Measurements from ENCODE around the gene MDM2. TPM values are rescaled to one million over a fixed set of nuclear protein-coding genes. Genes with fewer than 3 reads are reported as not detected.

Gene MDM2
- total RNA-seq, 1 donor from 2014 or later, result 75.9 TPM

DNA sequence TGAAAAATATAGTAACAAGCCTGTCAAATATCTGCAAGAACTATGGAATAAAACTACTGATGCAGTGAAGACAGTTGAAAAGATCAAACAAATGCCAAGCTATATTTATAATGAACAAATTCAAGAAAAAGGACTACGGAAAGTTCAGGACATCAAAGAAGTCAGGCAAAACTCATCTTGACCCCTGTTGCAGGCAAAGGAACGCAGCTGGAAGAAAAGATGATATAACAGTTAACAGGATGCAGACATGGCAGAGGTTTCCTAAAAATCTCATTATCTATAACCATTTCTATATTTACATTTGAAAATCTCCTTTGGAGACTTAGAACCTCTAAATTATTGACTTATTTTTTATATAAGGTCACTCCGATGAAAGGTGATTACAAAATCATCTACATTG is 34.1 kb downstream of the MDM2 start:
- TF ChIP-seq, protein P1, sequence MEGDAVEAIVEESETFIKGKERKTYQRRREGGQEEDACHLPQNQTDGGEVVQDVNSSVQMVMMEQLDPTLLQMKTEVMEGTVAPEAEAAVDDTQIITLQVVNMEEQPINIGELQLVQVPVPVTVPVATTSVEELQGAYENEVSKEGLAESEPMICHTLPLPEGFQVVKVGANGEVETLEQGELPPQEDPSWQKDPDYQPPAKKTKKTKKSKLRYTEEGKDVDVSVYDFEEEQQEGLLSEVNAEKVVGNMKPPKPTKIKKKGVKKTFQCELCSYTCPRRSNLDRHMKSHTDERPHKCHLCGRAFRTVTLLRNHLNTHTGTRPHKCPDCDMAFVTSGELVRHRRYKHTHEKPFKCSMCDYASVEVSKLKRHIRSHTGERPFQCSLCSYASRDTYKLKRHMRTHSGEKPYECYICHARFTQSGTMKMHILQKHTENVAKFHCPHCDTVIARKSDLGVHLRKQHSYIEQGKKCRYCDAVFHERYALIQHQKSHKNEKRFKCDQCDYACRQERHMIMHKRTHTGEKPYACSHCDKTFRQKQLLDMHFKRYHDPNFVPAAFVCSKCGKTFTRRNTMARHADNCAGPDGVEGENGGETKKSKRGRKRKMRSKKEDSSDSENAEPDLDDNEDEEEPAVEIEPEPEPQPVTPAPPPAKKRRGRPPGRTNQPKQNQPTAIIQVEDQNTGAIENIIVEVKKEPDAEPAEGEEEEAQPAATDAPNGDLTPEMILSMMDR (IDR thresholded peaks at IDR 0.05), result no peak
- TF ChIP-seq POLR2AphosphoS5 (IDR thresholded peaks at IDR 0.05; ENCODE audit: insufficient read depth in 1 of 2, low read depth in 1 of 2), result no peak
- TF ChIP-seq POLR2A (IDR thresholded peaks at IDR 0.05), result no peak
- no peaks in the 10 kb centered on the region for H3K4me1 ChIP-seq
- intact Hi-C loops (cut with DNase I), result no loop called here

GRCh38 chr12:68842784-68843567 is 35.0 kb downstream of the MDM2 start:
- Histone ChIP-seq H3K27ac (no peak overlapping the region), H3K36me3 (peaks cover 0 to 44% of the 10 kb centered on the region in 2 donors), H3K4me3 (no peak overlapping the region), H3K4me1 (no peaks in the 10 kb centered on the region), H3K27me3 (no peaks in the 10 kb centered on the region), H3K9me3 (no peaks in the 10 kb centered on the region)
- no peak for DNase-seq (ENCODE audit: extremely low spot score in 2 of 2)
- TF ChIP-seq, protein P1 (IDR thresholded peaks at IDR 0.05), result no peak
- TF ChIP-seq POLR2AphosphoS5 (IDR thresholded peaks at IDR 0.05; ENCODE audit: insufficient read depth in 1 of 2, low read depth in 1 of 2), result no peak
- TF ChIP-seq POLR2A (IDR thresholded peaks at IDR 0.05), result no peak
- intact Hi-C loops (cut with DNase I), result no loop called here

More for the DNA sequence above, 34.1 kb downstream of the MDM2 start:
- H3K27ac ChIP-seq, result no peak overlapping the region
- H3K36me3 ChIP-seq, result peaks cover 0 to 52% of the 10 kb centered on the region in 2 donors
- H3K4me3 ChIP-seq, result no peak overlapping the region
- no peak for DNase-seq (ENCODE audit: extremely low spot score in 2 of 2)
- no peaks in the 10 kb centered on the region for H3K27me3 ChIP-seq
- H3K9me3 ChIP-seq, result no peaks in the 10 kb centered on the region

DNA sequence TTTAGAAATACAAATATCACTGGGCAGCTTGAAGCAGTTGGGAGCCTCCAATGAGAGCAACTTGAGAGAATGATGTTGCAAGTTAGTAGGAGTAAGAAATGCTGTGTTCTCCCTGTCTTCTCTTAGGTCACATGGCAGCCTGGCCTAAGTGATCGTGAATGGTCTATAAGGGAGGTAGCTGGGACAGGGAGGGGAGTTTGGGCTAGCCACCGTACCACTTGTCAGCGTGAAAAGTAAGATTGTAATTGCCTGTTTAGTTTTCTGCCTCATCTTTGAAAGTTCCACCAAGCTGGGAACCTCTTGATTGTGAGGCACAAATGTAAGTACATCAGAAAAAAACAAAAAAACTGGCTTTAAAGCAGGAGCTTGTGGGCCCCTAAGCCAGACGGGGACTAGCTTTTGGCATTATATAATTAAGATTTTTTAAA is 36.4 kb downstream of the MDM2 start:
- Histone ChIP-seq H3K9me3 (no peaks in the 10 kb centered on the region), H3K4me3 (no peak overlapping the region), H3K4me1 (no peaks in the 10 kb centered on the region), H3K36me3 (peaks cover 0 to 30% of the 10 kb centered on the region in 2 donors), H3K27me3 (no peaks in the 10 kb centered on the region), H3K27ac (no peak overlapping the region)
- DNase-seq (ENCODE audit: extremely low spot score in 2 of 2), result no peak
- TF ChIP-seq POLR2A (IDR thresholded peaks at IDR 0.05), result no peak
- TF ChIP-seq, protein P1 (IDR thresholded peaks at IDR 0.05), result no peak
- TF ChIP-seq POLR2AphosphoS5 (IDR thresholded peaks at IDR 0.05; ENCODE audit: insufficient read depth in 1 of 2, low read depth in 1 of 2), result no peak
- intact Hi-C loops (cut with DNase I), result no loop called here

- no peak overlapping the region for H3K4me3 ChIP-seq
These were observed 37.1 kb downstream of the MDM2 start for GRCh38 chr12:68844788-68845695.

More at GRCh38 chr12:68844788-68845695, 37.1 kb downstream of the MDM2 start:
- no peaks in the 10 kb centered on the region for H3K4me1 ChIP-seq
- no peaks in the 10 kb centered on the region for H3K27me3 ChIP-seq
- DNase-seq (ENCODE audit: extremely low spot score in 2 of 2), result no peak
- TF ChIP-seq, protein P1 (IDR thresholded peaks at IDR 0.05), result no peak
- TF ChIP-seq POLR2AphosphoS5 (IDR thresholded peaks at IDR 0.05; ENCODE audit: insufficient read depth in 1 of 2, low read depth in 1 of 2), result no peak
- TF ChIP-seq POLR2A (IDR thresholded peaks at IDR 0.05), result no peak
- intact Hi-C loops (cut with DNase I), result no loop called here
- H3K9me3 ChIP-seq, result no peaks in the 10 kb centered on the region
- H3K36me3 ChIP-seq, result peaks cover 0 to 23% of the 10 kb centered on the region in 2 donors
- H3K27ac ChIP-seq, result no peak overlapping the region

Data from vagina (tissue), 2 donors.